ENCODE measurements around the gene SCOC. TPM values are rescaled to one million over a fixed set of nuclear protein-coding genes. Genes with fewer than 3 reads are reported as not detected.

The SCOC gene
- total and polyA plus RNA-seq, 9 of the 15 experiments (the other 6 are each of a cell fraction or from before 2014, with no cell fraction given), result 16.8 to 110 (median 46.7) TPM

DNA sequence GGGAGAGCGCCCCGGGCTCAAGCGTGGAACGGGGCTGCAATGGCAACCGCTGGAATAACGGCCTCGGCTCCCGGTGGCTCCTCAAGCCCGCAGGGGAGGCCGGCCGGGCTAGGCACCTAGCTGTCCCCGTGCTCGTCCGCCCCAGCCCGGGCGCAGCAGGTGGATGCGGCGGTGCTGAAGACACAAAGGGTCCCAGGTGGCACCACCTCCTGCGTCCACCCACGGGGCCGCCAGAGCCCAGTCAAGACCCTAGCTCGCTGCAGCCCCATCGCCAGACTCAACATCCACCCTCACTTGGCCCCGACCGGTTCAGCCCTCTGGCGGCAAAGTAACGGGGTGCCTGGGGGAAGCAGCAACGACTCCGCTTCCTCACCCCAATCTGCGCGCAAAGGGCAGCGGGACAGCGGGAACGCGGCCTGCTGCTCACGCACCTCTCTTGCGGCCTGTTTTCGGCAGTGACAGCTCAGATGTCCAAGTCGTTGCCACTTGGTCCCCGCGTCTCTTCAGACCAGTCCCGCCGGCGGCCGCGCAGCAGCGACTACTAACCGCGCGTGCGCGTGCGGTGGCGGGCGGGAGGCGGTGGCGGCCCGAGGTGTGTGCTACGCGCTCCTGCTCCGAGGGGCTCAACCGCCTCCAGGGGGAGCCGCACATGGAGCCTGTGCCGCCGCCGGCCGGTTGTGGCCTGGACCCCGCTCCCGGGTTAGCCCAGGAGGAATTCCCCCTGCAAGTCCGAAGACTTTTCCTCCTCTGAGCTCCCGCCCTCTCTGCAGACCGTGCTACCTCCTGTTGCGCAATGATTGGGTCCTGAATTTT lies 53.9 kb downstream of the SCOC start, which contains the start of gene CLGN:
CLGN (minus strand) TSS at position 543 of the 813 bp plus-strand sequence. CDS start 14,570 bp downstream, outside the sequence.
- Histone ChIP-seq H2AFZ (ENCODE audit: low read depth, low read length) (peak within 1 kb of the TSS; percentile 97), H3K79me2 (ENCODE audit: control insufficient read depth, insufficient read depth, low read length) (no peaks in the 10 kb centered on the region), H3K9me1 (ENCODE audit: control insufficient read depth, insufficient read depth, low read length) (no peaks in the 10 kb centered on the region), H4K20me1 (replicated peaks; ENCODE audit: control insufficient read depth, insufficient read depth, low read length) (no peaks in the 10 kb centered on the region), H3K27ac (ENCODE audit: extremely low read depth, low read depth, low read length) (peak within 1 kb of the TSS; percentile 34; the same call in 2 of the 3 replicates), H3K4me3 (peak within 1 kb of the TSS; percentile 59), H3K4me2 (ENCODE audit: insufficient read depth, low read length) (peak within 1 kb of the TSS; percentile 92), H3K27me3 (ENCODE audit: control insufficient read depth in 2 of 2, insufficient read depth in 2 of 2, low read length in 2 of 2) (no peaks in the 10 kb centered on the region), H3K36me3 (ENCODE audit: control insufficient read depth, insufficient read depth, low read length) (no peaks in the 10 kb centered on the region), H3K9me3 (replicated peaks; ENCODE audit: control insufficient read depth, insufficient read depth, low read depth, low read length) (no peaks in the 10 kb centered on the region), H3K4me1 (replicated peaks in 1 of 2; ENCODE audit: control insufficient read depth in 2 of 2, insufficient read depth in 2 of 2, low read length in 2 of 2) (peaks cover 8 to 13% of the 10 kb centered on the region in 2 experiments; a peak in 4 of 5 replicates), H3K9ac (ENCODE audit: insufficient read depth in 1 of 2, low read depth in 2 of 2, low read length in 2 of 2) (peak within 1 kb of the TSS; percentile 50 to 91)
- no peak for FAIRE-seq
- in situ Hi-C loops (cut with MboI) (no loop called here), intact Hi-C loops (cut with micrococcal nuclease) (loop anchor here (5.0 kb wide), 1 partner anchor 95 kb away; the partner anchor contains the start of gene ELMOD2)
- 1% methylated on average over 58 of the region's 73 CpGs for WGBS (ENCODE audit: insufficient coverage, low coverage, missing lambda C conversion rate)
- ATAC-seq, result peak; percentile 97
- CTCF ChIA-PET (ENCODE audit: low intra/inter-chr PET ratio), result interaction anchor here (0.6 to 1.2 kb wide), 2 partner anchors 66 to 67 kb away, joined by 4 to 5 read pairs; no protein-coding TSS in a partner anchor
- POLR2A ChIA-PET, result interaction anchor here (0.7 to 1.5 kb wide), 2 partner anchors 54 to 249 kb away, joined by 4 to 6 read pairs; partner anchors contain the start of gene SCOC
- DNase-seq (ENCODE audit: extremely low read depth in 1 of 4, low spot score in 3 of 4), result peak; percentile 49 to 86 (median 72)
- no TSS peak for BruUV-seq (replicated peaks)
- TF ChIP-seq GATAD2A (IDR thresholded peaks at IDR 0.05), result no peak
- no peak for TF ChIP-seq CREB5 (CRISPR knock-in tag; IDR thresholded peaks at IDR 0.05)
- TF ChIP-seq CC2D1A (IDR thresholded peaks at IDR 0.05), result no peak
- no peak for TF ChIP-seq SP2 (IDR thresholded peaks at IDR 0.05; ENCODE audit: extremely low read depth, low read depth, low read length, poor library complexity, severe bottlenecking)
- TF ChIP-seq CCNT2 (IDR thresholded peaks at IDR 0.05; ENCODE audit: borderline replicate concordance, extremely low read depth, insufficient read length, low read depth, low read length), result peak; percentile 8
- TF ChIP-seq BRD9 (IDR thresholded peaks at IDR 0.05; ENCODE audit: low read depth, partially characterized antibody), result no peak
- no peak for TF ChIP-seq ZNF79 (CRISPR knock-in tag; IDR thresholded peaks at IDR 0.05; ENCODE audit: low read depth)
- no peak for TF ChIP-seq ZBTB5 (IDR thresholded peaks at IDR 0.05)
- no peak for TF ChIP-seq MEF2D (tag; conservative IDR thresholded peaks at IDR 0.05; ENCODE audit: low read depth)
- TF ChIP-seq ZNF184 (CRISPR knock-in tag; IDR thresholded peaks at IDR 0.05), result no peak
- no peak for TF ChIP-seq ZNF384 (IDR thresholded peaks at IDR 0.05; ENCODE audit: low read depth, low read length)
- no peak for TF ChIP-seq PTBP1 (IDR thresholded peaks at IDR 0.05; ENCODE audit: low read depth, low read length)
- TF ChIP-seq GABPA (tag; conservative IDR thresholded peaks at IDR 0.05; ENCODE audit: low read depth), result no peak
- TF ChIP-seq SRSF3 (IDR thresholded peaks at IDR 0.05; ENCODE audit: insufficient read depth, low read length), result no peak
- TF ChIP-seq POU5F1 (IDR thresholded peaks at IDR 0.05; ENCODE audit: borderline replicate concordance, low read depth, low read length, partially characterized antibody), result no peak
- TF ChIP-seq, protein P1, sequence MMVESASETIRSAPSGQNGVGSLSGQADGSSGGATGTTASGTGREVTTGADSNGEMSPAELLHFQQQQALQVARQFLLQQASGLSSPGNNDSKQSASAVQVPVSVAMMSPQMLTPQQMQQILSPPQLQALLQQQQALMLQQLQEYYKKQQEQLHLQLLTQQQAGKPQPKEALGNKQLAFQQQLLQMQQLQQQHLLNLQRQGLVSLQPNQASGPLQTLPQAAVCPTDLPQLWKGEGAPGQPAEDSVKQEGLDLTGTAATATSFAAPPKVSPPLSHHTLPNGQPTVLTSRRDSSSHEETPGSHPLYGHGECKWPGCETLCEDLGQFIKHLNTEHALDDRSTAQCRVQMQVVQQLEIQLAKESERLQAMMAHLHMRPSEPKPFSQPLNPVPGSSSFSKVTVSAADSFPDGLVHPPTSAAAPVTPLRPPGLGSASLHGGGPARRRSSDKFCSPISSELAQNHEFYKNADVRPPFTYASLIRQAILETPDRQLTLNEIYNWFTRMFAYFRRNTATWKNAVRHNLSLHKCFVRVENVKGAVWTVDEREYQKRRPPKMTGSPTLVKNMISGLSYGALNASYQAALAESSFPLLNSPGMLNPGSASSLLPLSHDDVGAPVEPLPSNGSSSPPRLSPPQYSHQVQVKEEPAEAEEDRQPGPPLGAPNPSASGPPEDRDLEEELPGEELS (CRISPR knock-in tag; IDR thresholded peaks at IDR 0.05; ENCODE audit: borderline replicate concordance), result no peak
